IPS-18c (cell line): Measurements from ENCODE around the gene TMEM101.
A peak's percentile ranks its signal among the peaks of the same experiment; 100 is the strongest.
"Not testable (repeated sequence)": the region's sequence is repeated elsewhere in the genome, so short reads cannot be mapped to it uniquely, and the experiment has no call there.

Experiments
- H3K4me3 ChIP-seq: 2 replicates; pipeline ENCODE4 v1.7.0; 2013; ENCODE audit warnings: low read depth, mild to moderate bottlenecking, low read length, moderate library complexity; ENCODE audit not compliant: insufficient read depth
- H3K9me3 ChIP-seq: one replicate; pipeline ENCODE4 v1.6.1; 2013; ENCODE audit warnings: mild to moderate bottlenecking, low read length, moderate library complexity; ENCODE audit not compliant: control insufficient read depth, insufficient read depth

TMEM101 gene

DNA sequence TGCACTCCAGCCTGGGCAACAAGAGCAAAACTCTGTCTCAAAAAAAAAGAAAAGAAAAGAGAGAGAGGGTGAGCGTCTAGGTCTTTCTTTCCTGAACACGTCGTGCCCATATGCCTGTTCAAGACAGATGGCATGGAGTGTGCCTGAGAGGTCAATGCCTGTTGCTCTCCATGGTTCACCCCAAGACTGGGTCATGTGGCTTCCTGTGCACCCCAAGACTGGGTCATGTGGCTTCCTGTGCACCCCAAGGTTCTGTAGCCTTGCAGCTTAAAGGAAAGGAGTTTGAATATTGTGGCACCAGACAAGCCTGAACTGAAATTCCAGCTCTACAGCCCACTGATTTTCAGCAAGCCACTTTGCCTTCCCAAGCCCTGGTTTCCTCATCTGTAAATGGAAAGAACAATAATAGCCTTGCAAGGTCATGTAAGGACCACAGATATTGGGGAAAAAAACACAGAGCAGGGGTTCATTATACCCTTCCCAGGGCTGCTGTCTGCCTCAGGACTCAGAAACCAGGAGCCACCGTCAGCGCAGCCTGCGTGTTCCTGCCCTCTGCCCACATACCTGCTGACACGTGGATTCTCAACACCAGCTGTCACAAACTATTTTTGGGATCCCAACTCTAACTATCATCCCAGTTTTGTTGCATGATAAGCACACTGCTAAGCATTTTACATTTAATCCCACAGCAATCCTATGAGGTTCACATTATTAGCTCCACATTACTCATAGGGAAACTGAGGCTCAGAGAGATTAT is 28.4 kb downstream of the TMEM101 start:
- Histone ChIP-seq H3K4me3 (no peak overlapping the region), H3K9me3 (peaks cover 2% of the 10 kb centered on the region)

DNA sequence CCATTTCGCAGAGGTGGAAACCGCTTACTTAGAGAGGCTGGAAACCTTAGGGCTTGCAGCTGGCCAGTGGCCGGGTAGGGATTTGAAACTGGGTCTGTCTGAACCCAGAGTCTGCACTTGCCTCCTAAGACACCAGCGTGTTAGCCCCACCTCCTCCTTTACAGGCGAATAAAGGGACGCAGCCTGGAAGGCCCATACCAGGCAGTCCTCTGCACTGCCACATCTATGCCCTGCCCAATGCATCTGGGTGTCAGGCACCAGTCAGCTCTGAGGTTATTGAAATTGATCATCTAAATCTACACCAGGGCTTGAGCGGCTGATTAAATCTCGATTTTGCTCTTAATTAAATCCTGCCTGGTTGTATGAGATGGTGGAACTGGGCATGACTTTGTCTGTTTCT is 30.2 kb downstream of the TMEM101 start:
- Histone ChIP-seq H3K4me3 (no peak overlapping the region; the same call in 1 of the 2 replicates), H3K9me3 (peaks cover 2% of the 10 kb centered on the region)

DNA sequence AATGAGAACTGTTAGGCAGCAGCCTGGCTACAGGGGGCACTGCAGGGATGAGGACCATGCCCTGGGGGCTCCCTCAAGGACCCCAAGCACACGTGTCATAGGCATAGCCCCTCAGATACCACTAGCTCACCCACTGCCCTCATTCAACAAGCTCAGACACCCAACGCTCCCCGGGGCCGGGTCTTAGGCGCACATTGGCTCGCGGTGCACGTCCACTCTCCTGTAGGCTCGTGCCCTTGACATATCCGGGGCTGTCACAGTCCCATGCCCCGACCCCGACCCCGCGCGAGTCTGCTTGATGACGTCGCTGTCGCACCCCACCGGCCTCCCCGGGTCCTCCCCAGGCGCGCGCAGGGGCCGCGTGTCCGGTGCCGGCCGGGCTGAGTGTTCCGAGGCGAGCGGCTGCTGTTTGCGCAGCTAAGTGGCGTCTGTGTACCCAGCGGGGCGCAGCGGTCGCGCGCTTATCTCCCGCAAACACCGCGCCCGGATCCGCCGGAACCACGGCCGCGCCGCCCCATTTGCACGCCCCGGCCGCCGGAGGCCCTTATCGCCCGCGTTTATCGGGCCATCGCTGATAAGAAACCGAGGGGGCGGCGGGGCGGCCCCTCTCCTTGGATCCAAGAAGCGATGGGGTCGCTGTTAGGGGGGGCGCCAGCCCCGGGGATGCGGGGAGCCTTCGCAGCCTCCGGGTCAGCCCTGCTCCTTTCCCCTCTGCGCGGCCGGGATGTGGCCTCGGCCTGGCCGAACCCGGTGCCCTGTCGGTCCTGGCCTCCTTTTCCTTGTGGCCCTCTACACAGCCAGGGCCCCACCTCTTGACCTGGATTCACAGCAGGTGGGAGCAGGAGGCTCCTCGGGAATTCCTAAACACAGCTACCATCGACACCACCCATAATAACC is 31.0 kb downstream of the TMEM101 start:
- Histone ChIP-seq H3K9me3 (peaks cover 2% of the 10 kb centered on the region), H3K4me3 (peak overlapping the region; percentile 58)

DNA sequence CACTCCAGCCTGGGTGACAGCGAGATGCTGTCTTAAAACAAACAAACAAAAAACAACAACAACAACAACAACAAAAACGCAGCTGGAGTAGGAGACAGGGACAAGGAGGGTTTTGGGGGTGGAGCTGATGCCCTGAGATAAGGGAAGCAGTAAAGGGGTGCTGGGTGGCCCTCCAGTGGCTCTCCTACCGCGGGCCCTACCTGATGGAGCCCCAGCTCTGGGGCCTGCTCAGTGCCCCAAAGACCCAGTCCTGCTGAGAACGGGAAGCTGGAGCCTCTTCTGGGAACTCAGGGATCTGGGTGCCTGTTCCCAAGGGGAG is 31.6 kb downstream of the TMEM101 start:
- H3K4me3 ChIP-seq: peak overlapping the region; percentile 58; the same call in 1 of the 2 replicates
- H3K9me3 ChIP-seq: peaks cover 2% of the 10 kb centered on the region

DNA sequence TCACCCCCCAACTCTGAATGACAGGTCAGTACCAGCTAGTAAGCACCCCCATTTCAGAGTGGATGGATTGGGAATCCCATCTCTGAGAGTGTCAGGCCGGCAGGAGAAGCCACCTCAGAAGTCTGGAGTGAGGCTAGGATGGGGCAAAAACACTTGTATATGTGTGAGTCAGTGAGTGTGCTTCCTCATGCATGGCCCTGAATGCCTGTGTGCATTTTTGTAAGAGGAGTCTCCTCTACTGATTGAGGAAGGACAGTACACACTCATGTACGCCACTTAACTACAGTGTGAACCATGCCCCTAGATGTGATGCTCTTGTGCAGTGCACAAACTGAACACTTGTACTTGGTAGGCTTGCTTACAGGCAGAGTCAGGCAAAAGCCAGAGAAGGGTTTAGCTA is 32.6 kb downstream of the TMEM101 start:
- peaks cover 2% of the 10 kb centered on the region for H3K9me3 ChIP-seq
- H3K4me3 ChIP-seq: no peak overlapping the region

DNA sequence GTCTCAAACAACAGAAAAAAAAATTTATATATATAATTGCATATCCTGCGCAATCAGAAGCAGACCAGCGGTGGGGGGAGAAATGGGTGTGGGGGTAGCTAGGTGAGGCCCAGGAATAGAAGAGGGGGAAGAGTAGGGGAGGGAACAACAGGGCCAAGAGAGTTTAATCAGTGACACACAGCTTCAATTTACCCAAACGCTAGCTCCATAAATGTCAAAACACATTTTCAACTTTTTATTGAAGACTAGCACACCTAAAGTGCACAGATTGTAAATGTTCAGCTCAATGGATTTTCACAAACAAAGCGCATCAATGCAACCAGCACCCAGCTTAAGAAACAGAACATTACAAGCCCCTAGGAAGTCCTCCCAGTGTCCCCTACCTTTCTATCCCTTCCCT is 35.1 kb downstream of the TMEM101 start:
- peaks cover 2% of the 10 kb centered on the region for H3K9me3 ChIP-seq
- H3K4me3 ChIP-seq: no peak overlapping the region

DNA sequence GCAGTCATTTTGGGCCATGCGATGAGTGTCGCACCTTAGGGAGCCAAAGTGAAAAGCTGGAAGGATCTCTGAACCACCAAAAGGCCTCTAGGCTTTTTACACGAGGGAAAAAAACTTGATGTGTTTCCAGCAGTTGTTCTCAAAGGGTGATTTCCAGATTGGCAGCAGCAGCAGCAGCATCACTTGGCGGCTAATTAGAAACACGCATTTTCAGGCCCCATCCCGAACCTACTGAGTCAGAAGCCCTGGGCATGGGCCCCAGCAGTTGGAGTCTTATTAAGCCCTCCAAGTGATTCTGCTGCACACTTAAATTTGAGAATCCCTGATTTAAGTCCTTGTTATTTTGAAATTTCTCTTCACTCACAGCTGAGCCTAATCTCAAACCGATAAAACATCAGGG is 35.8 kb downstream of the TMEM101 start:
- Histone ChIP-seq H3K9me3 (peaks cover 2% of the 10 kb centered on the region), H3K4me3 (no peak overlapping the region)

DNA sequence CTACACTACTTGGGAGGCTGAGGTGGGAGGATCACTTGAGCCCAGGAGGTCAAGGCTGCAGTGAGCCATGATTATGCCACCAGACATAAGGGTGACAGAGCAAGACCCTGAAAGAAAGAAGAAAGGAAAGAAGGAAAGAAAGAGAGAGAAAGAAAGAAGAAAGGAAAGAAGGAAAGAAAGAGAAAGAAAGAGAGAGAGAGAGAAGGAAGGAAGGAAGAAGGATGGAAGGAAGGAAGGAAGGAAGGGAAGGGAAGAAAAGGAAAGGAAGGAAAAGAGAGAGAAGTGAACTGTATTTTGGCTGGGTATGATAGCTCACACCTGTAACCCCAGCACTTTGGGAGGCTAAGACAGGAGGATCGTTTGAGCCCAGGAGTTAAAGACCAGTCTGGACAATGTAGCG is 36.7 kb downstream of the TMEM101 start:
- no peaks in the 10 kb centered on the region for H3K9me3 ChIP-seq
- H3K4me3 ChIP-seq: no peak overlapping the region

DNA sequence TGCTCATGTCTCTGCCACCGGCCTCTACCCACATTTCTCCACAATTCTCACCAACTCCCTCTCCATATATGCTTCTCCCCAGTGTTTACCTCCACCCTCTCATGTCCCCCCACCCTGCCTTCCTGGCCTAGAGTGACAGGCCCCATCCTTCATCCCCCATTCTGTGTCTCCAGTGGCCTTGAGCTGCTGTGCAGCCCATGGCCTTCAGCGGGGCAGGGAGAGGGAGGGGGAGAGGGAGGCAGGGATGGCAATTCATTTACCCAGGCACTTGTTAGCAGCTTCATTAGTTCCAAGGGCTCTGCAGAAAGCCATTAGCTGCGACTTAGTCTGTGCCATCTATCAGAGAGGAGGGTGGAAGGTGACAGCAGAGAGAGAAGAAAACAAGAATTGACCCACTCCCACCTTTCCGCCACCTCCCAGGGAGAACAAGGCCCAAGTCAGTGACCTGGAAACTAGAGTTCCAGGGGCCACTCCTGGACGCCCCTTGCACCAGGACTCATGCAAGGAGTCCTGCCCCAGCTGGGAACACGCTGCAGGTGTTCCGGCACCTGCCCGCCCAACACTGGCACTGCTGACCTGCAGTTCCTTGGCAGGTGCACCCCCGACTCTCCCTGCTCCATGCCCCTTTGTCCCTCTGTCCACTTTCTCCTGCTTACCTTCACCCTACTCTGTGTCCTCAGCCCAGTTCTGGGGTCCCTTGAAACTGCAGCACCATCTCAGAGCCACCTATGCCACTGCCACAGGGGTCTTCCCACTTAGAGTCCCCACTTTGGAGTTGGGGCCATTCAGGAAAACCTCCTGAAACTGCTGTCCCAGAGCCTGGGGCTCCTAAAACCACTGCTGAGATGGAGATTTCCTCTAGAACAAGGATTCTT is 37.6 kb downstream of the TMEM101 start:
- no peaks in the 10 kb centered on the region for H3K9me3 ChIP-seq
- H3K4me3 ChIP-seq: no peak overlapping the region

DNA sequence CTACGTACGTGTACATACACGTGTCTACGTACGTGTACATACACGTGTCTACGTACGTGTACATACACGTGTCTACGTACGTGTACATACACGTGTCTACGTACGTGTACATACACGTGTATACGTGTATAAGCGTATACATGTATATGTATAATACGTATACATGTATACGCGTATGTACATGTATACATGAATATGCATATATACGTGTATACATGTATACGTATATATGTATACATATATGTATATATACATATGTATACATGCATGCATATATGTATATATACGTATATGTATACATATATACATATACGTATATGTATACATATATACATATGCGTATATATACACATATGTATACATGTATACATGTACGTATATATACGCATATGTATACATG is 38.9 kb downstream of the TMEM101 start:
- H3K4me3 ChIP-seq: no peak overlapping the region
- H3K9me3 ChIP-seq: no peaks in the 10 kb centered on the region

DNA sequence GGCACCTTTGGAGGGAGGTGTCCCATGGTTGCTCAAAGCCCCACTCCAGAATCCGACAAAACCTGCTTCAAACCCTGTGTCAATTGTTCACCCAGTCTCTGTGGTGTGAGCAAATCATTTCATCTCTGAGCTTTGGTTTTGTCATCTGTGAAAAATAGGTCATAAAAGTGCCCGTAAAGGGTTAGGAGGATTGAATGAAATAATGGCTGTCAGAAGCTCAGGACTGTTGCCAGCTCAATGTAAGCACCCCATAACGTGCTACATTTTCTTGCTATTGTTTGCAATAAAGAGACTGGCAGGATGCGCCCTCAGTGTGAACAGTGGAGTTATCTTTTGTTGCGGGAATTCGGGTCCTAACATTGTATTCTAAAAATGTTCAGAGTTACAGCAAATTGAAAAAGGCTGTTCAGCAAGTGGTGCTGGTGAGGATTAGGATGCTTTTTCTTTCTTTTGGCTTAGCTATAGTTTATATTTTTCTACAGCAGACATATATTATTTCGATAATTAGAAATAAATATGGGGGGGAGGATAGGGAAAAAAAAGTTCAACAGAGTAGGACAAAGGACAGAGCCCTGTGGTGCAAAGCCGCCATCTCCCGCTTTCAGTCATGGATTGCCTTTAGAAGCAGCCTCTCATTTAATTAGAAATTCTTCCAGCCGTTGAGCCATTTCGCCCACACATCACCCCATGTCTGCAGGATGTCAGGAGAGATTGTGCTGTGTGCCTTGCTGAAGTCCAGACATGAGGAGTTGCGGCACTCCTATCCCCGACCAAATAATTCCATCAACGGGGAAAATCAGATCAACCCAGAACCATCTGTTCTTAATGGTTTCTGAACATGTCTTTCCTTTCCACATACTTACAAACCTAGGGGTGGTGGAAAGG is 40.1 kb downstream of the TMEM101 start:
- no peak overlapping the region for H3K4me3 ChIP-seq
- H3K9me3 ChIP-seq: no peaks in the 10 kb centered on the region

DNA sequence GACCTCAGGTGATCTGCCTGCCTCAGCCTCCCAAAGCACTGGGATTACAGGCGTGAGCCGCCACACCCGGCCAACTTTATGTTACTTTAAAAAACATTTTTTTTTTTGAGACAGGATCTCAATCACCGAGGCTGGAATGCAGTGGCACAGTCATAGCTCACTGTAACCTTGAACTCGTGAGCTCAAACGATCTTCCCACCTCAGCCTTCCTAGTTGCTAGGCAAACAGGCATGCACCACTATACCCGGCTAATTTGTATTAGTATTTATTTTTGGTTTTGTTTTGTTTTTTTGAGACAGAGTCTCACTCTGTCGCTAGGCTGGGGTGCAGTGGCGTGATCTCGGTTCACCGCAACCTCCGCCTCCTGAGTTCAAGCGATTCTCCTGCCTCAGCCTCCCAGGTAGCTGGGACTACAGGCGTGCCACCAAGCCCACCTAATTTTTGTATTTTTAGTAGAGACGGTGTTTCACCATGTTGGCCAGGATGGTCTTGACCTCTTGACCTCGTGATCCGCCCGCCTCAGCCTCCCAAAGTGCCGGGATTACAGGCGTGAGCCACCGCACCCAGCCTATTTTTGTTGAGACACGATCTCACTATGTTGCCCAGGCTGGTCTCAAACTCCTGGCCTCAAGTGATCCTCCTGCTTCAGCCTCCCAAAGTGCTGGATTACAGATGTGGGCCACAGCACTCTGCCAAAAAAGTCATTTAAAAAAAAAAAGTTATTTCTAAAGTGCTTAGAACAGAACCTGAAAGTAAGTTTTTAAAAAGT is 42.1 kb downstream of the TMEM101 start:
- not testable (repeated sequence) for H3K9me3 ChIP-seq, H3K4me3 ChIP-seq

DNA sequence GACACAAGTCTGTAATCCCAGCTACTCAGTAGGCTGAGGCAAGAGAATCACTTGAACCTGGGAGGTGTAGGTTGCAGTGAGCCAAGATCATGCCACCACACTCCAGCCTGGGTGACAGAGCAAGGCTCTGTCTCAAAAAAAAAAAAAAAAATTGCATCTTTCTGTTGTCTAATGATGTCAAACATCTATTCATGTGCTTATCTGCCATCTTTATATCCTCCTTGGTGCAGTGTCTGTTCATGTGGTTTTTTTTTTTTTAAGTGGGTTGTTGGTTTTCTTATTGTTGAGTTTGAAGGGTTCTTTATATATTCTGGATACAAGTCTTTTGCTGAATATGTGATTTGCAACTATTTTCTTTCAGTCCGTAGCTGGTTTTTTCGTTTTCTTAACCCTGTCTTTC is 43.3 kb downstream of the TMEM101 start:
- not testable (repeated sequence) for H3K4me3 ChIP-seq, H3K9me3 ChIP-seq

DNA sequence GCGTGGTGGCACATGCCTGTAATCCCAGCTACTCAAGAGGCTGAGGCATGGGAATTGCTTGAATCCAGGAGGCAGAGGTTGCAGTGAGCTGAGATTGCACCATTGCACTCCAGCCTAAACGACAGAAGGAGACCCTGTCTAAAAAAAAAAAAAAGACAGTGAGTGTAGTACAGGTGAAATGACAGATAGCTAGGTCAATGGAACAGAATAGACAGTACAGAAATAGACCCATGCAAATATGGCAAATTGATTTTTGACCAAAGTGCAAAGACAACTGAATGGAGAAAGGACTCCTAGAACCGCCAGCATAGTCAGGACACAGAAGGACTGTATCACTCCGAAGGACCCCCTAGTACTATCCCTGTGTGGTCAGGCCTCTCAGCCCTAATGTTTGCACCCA is 44.4 kb downstream of the TMEM101 start:
- Histone ChIP-seq H3K9me3 (no peaks in the 10 kb centered on the region), H3K4me3 (no peak overlapping the region)

DNA sequence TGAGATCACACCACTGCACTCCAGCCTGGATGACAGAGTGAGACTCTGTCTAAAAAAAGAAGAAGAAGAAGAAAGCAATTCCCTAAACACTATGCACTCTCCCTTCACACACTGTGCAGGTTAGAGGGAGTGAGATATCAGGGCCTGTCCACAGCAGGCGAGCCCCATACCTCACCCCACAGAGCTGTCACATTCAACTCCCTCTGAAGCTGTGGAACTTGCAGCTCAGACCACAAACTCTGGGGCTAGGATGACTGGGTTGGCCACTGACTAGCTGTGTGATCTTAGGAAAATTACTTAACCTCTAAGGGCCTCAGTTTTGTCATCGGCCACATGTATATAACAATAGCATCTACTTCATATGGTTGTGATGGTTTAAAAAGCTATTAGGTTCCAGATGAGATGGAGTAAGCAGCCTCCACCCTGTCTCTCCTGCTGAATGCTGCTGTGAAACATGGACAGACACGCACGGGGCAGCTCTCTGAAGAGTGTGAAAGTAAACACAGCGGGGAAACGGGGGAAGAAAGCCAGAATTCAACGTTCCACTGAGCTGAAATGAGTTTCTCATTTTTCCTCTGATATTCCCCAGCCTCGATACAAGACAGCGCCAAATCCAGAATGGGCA is 47.4 kb downstream of the TMEM101 start:
- Histone ChIP-seq H3K9me3 (no peaks in the 10 kb centered on the region), H3K4me3 (no peak overlapping the region)

DNA sequence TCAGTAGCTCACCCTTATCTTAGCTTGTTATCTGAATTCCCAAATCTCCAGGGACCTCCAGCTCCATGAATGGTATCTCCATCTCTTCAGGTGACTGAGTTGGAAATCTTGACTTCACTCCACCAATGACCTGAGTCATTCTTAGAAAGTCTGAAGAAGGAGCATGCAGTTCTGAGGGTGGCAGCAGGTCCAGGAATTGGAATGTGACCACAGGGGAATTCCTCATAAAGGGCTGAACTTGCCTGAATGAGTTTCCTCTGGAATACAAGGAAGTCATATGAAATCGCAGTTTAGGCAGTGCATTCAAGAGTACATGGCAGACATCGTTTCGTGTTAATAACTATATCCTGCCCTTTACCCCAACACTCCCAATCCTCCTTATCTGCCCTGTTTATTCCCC is 48.5 kb downstream of the TMEM101 start:
- no peaks in the 10 kb centered on the region for H3K9me3 ChIP-seq
- no peak overlapping the region for H3K4me3 ChIP-seq
